Breast epithelium (tissue), 3 donors: ENCODE measurements around the gene CNPY4.

Experiments used
- POLR2A ChIP-seq: fragments of 450-650 bp; IDR thresholded peaks from one replicate; pipeline ENCODE4 v1.6.1; 2016; ENCODE audit warnings: antibody characterized with exemption, mild to moderate bottlenecking, moderate library complexity
- POLR2AphosphoS5 ChIP-seq, 3 donors: sonication (generic); formaldehyde crosslinking; IDR thresholded peaks; one replicate each; pipeline ENCODE4 v1.6.1; 2017; ENCODE audit warnings: antibody characterized with exemption in 3 of 3
- TF ChIP-seq, protein P1 (sequence below), 3 donors: fragments of 450-650 bp; IDR thresholded peaks; one replicate each; pipeline ENCODE4 v1.5.1; 2016 to 2017; ENCODE audit warnings: antibody characterized with exemption in 3 of 3, mild to moderate bottlenecking in 3 of 3, moderate library complexity in 3 of 3

DNA sequence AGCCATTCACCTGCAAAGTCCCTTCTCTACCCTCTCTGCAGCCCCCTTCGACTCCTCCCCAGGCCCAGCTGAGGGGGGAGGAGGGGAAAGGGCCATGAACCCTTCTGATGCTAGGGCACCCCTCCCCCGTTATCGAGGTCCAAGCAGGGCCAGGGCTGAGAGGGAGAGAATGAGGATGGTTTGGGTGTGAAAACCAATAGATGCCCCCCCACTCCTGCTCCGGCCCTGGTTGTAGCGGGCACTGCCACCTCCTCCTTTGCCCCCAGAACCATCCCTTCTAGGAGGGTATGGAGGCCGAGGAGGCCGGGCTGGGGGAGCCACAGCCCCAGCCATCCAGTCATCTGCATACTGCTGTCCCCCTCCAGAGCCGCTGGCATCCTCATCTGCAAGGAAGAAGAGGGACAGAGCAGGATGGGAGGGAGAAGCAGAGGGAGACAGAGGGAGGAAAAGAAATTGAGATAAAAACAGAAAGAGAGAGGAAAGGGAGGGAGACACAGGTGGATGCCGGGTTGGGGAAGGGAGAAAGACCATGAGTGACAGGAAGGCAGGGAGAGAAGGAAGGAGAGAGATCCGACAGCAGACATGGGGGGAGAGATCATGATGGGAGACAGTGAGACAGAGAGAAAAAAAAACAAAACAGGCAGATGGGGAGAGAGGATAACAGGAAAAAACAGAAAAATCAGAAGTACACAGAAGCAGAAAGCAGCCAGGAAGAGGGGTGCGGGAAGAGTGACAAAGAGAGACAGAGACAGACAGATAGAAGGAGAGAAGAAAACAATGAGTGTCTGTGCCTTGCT lies 50.9 kb downstream of the CNPY4 start:
- TF ChIP-seq, protein P1, sequence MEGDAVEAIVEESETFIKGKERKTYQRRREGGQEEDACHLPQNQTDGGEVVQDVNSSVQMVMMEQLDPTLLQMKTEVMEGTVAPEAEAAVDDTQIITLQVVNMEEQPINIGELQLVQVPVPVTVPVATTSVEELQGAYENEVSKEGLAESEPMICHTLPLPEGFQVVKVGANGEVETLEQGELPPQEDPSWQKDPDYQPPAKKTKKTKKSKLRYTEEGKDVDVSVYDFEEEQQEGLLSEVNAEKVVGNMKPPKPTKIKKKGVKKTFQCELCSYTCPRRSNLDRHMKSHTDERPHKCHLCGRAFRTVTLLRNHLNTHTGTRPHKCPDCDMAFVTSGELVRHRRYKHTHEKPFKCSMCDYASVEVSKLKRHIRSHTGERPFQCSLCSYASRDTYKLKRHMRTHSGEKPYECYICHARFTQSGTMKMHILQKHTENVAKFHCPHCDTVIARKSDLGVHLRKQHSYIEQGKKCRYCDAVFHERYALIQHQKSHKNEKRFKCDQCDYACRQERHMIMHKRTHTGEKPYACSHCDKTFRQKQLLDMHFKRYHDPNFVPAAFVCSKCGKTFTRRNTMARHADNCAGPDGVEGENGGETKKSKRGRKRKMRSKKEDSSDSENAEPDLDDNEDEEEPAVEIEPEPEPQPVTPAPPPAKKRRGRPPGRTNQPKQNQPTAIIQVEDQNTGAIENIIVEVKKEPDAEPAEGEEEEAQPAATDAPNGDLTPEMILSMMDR (IDR thresholded peaks at IDR 0.05) = no peak
- TF ChIP-seq POLR2A (no peak), POLR2AphosphoS5 (IDR thresholded peaks at IDR 0.05) (no peak)
